ENCODE measurements around the gene SPAG9. TPM values are rescaled to one million over a fixed set of nuclear protein-coding genes. Genes with fewer than 3 reads are reported as not detected.

Gene SPAG9
- total RNA-seq, 4 donors from 2014 or later, result 37.0 to 131 (median 116) TPM

DNA sequence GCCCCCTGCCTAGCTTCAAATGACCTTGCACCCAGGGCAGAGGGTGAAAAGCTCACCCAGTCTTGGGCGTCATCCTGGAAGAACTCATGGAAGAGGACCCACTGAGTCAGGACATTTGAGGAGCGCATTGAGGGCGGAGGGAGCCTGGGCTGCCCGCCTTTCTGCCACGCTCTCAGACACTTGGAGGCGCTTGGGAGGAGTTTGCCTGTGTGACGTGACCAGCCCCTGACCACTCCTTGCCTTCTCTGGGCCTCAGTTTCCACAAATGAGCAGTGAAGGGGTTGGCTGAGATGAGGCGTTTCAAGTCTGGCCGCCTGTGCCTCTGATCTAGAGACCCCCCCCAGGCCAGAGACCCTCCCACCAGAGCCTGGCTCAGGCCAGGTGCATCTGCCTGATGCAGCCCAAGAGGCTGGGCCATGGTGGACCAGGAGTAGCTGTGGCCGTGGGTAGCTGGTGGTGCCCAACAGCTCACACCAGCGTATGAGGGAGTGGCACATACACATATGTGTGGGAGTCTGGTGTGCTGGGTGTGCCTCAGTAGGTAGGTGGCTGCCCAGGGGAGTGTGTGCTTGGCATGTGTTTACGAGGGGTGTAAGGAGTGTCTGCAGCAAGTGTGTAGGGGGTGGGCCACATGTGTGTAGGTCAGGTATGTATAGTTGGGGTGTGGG is 174.3 kb downstream of the SPAG9 start:
- H3K4me3 ChIP-seq, result no peak overlapping the region
- no peaks in the 10 kb centered on the region for H3K27me3 ChIP-seq
- intact Hi-C loops (cut with DNase I; ENCODE audit: low total_unique reads) (loop anchor here (5.0 kb wide), 1 partner anchor 164 kb away; no protein-coding TSS in a partner anchor), in situ Hi-C loops (cut with MboI; ENCODE audit: low pct_ligation_motif_present in 1 of 4, low pct_unique_long_range_greater_than_20kb in 1 of 4, low sequenced_read_pairs in 3 of 4) (no loop called here)
- peak overlapping the region; percentile 76 to 94 (median 91) for H3K27ac ChIP-seq
- peaks cover 37 to 82% (median 65%) of the 10 kb centered on the region in 4 donors for H3K4me1 ChIP-seq
- no peaks in the 10 kb centered on the region for H3K9me3 ChIP-seq
- 77% methylated on average over 9 of the region's 12 CpGs; no CpG with 5 or more reads in 1 of the 2 donors for WGBS, 2 donors (ENCODE audit: low coverage in 1 of 2)
- DNase-seq, result peak; percentile 38
- H3K36me3 ChIP-seq, result no peaks in the 10 kb centered on the region
- TF ChIP-seq POLR2AphosphoS5 (IDR thresholded peaks at IDR 0.05) (peak in 1 of 3 donors; percentile 10), POLR2A (IDR thresholded peaks at IDR 0.05) (no peak)

DNA sequence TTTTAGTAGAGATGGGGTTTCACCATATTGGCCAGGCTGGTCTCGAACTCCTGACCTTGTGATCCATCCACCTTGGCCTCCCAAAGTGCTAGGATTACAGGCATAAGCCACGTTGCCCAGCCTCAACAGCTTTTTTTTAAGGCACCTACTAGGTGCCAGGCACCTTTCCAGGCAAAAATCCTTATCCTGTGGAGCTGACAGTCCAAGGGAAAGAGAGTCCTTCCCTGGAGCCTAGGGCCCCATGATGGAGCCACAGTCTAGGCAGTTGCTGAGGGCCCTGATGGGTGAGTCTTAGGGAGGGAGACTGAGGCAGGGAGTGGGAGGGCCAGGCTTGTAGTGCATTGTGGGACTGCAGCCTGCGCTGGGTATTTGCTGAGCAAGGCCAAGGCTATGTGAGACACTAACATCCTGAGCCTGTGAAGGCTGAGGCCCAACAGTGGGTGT is 174.9 kb downstream of the SPAG9 start:
- TF ChIP-seq, protein P1, sequence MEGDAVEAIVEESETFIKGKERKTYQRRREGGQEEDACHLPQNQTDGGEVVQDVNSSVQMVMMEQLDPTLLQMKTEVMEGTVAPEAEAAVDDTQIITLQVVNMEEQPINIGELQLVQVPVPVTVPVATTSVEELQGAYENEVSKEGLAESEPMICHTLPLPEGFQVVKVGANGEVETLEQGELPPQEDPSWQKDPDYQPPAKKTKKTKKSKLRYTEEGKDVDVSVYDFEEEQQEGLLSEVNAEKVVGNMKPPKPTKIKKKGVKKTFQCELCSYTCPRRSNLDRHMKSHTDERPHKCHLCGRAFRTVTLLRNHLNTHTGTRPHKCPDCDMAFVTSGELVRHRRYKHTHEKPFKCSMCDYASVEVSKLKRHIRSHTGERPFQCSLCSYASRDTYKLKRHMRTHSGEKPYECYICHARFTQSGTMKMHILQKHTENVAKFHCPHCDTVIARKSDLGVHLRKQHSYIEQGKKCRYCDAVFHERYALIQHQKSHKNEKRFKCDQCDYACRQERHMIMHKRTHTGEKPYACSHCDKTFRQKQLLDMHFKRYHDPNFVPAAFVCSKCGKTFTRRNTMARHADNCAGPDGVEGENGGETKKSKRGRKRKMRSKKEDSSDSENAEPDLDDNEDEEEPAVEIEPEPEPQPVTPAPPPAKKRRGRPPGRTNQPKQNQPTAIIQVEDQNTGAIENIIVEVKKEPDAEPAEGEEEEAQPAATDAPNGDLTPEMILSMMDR (IDR thresholded peaks at IDR 0.05), result no peak
- TF ChIP-seq POLR2A (IDR thresholded peaks at IDR 0.05), result no peak
- TF ChIP-seq EP300 (IDR thresholded peaks at IDR 0.05; ENCODE audit: low read depth), result no peak
- no peak for TF ChIP-seq POLR2AphosphoS5 (IDR thresholded peaks at IDR 0.05)
- Histone ChIP-seq H3K36me3 (no peaks in the 10 kb centered on the region), H3K27me3 (no peaks in the 10 kb centered on the region), H3K4me3 (no peak overlapping the region), H3K4me1 (peaks cover 37 to 78% (median 61%) of the 10 kb centered on the region in 4 donors), H3K9me3 (no peaks in the 10 kb centered on the region), H3K27ac (peak overlapping the region; percentile 76 to 94 (median 91))
- intact Hi-C loops (cut with DNase I; ENCODE audit: low total_unique reads) (loop anchor here (5.0 kb wide), 1 partner anchor 164 kb away; no protein-coding TSS in a partner anchor), in situ Hi-C loops (cut with MboI; ENCODE audit: low pct_ligation_motif_present in 1 of 4, low pct_unique_long_range_greater_than_20kb in 1 of 4, low sequenced_read_pairs in 3 of 4) (no loop called here)
- no peak for DNase-seq
- 89% methylated on average over 3 of the region's 3 CpGs; no CpG with 5 or more reads in 1 of the 2 donors for WGBS, 2 donors (ENCODE audit: low coverage in 1 of 2)

DNA sequence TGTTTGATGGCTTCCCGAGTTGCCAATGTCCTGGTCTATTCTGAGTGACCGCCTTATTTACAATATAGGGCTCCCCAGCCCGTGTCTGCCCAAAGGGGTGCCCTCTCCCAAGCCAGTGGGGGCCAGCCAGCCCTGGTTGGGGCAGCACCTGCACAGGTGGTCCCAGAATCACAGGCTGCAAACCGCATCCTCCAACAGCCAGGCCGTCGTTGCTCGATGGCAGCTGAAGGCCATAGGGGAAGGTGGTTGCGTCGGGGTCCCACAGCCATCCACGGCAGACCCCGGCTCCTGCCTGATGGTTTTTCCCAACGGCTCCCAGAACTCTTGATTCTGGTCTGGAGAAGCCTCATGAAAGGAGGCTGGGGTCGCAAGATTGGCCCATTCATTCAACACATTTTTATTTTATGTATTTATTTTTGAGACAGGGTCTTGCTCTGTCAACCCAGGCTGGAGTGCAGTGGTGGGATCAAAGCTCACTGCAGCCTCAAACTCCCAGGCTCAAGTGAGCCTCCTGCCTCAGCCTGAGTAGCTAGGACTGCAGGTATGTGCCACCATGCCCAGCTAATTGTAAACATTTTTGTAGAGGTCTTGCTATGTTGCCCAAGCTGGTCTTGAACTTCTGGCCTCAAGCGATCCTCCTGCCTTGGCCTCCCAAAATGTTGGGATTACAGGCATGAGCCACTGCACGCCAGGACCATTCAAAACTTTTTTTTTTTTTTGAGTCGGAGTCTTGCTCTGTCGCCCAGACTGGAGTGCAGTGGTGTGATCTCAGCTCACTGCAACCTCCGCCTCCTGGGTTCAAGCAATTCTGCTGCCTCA is 175.6 kb downstream of the SPAG9 start:
- no peak for TF ChIP-seq EP300 (IDR thresholded peaks at IDR 0.05; ENCODE audit: low read depth)
- TF ChIP-seq POLR2A (IDR thresholded peaks at IDR 0.05), result no peak
- TF ChIP-seq, protein P1 (IDR thresholded peaks at IDR 0.05), result no peak
- no peak for TF ChIP-seq POLR2AphosphoS5 (IDR thresholded peaks at IDR 0.05)
- in situ Hi-C loops (cut with MboI; ENCODE audit: low pct_ligation_motif_present in 1 of 4, low pct_unique_long_range_greater_than_20kb in 1 of 4, low sequenced_read_pairs in 3 of 4), result no loop called here
- Histone ChIP-seq H3K4me1 (peaks cover 33 to 71% (median 55%) of the 10 kb centered on the region in 4 donors), H3K27ac (peak overlapping the region; percentile 89 to 95 (median 92)), H3K9me3 (no peaks in the 10 kb centered on the region), H3K27me3 (no peaks in the 10 kb centered on the region), H3K36me3 (no peaks in the 10 kb centered on the region), H3K4me3 (peak overlapping the region in 3 of 4 donors; percentile 28 to 61 (median 40))
- peak; percentile 6 for DNase-seq
- 73% methylated on average over 15 of the region's 18 CpGs; no CpG with 5 or more reads in 1 of the 2 donors for WGBS, 2 donors (ENCODE audit: low coverage in 1 of 2)
- intact Hi-C loops (cut with DNase I; ENCODE audit: low total_unique reads), result loop anchor here (5.0 kb wide), 2 partner anchors 38 to 163 kb away; no protein-coding TSS in a partner anchor

DNA sequence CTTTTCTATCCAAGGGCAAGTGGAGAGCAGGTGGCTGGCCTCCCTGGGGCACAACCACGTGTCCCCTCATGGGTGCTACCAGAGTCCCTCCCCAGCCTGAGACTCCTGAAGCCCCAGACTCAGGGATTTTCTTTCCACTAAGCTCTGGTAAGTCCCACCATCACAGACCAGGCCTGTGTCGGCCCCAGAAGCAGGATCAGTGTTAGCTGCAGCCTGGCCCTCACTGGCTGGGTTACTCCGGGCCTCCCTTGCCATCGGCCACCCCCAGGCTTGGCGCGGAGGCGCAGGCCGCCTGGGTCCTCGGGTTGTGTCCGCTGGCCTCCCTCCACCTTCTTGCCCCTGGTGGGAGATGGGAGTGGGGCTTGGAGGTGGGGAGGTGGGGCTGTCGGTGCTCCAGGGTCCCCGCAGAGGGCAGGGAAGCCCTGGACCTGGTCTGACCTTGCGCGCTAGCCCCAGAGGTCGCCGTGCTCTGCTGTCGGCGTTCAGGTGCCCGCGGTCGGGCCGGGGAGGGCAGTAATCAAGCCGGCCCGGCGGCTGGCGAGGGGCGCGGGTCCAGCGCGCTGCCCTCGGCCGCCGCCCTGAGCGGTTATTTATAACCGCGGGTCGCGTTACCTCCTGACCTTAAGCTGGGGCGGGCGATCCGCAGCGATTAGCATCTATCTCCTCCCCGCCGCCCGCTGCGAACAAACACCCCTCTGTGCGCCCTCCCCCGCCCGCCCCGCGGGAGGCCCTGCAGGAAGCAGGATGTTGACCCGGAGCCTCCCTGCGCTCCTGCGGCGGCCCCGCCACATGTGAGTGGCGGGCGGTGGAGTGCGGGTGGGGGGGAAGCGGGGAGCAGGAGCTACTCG is 176.4 kb downstream of the SPAG9 start:
- intact Hi-C loops (cut with DNase I; ENCODE audit: low total_unique reads) (loop anchor here (5.0 kb wide), 1 partner anchor 37 kb away; no protein-coding TSS in a partner anchor), in situ Hi-C loops (cut with MboI; ENCODE audit: low pct_ligation_motif_present in 1 of 4, low pct_unique_long_range_greater_than_20kb in 1 of 4, low sequenced_read_pairs in 3 of 4) (no loop called here)
- DNase-seq, result peak; percentile 92
- no peaks in the 10 kb centered on the region for H3K36me3 ChIP-seq
- H3K27me3 ChIP-seq, result no peaks in the 10 kb centered on the region
- H3K4me1 ChIP-seq, result peaks cover 25 to 63% (median 46%) of the 10 kb centered on the region in 4 donors
- H3K4me3 ChIP-seq, result peak overlapping the region; percentile 11 to 61 (median 34)
- no peaks in the 10 kb centered on the region for H3K9me3 ChIP-seq
- H3K27ac ChIP-seq, result peak overlapping the region; percentile 89 to 95 (median 92)
- 26% methylated on average over 26 of the region's 61 CpGs; no CpG with 5 or more reads in 1 of the 2 donors for WGBS, 2 donors (ENCODE audit: low coverage in 1 of 2)
- TF ChIP-seq EP300 (IDR thresholded peaks at IDR 0.05; ENCODE audit: low read depth) (no peak), POLR2A (IDR thresholded peaks at IDR 0.05) (peak; percentile 93), POLR2AphosphoS5 (IDR thresholded peaks at IDR 0.05) (peak; percentile 65 to 89 (median 87))
- TF ChIP-seq, protein P1 (IDR thresholded peaks at IDR 0.05), result peak in 1 of 5 experiments; percentile 42
